T-helper 2 cell treated with Interferon-gamma antibody and Interleukin-4, amounts not matched to agents 5 μg/mL and 100 μg/mL, for 36 hours (primary cell): ENCODE data around the gene JOSD2.
"Not testable (repeated sequence)": the region's sequence is repeated elsewhere in the genome, so short reads cannot be mapped to it uniquely, and the experiment has no call there.

Source experiments
- DNase-seq: peaks from one replicate; pipeline ENCODE4 v3.0.0; 2021; ENCODE audit warnings: low spot score
- H3K27ac Mint-ChIP-seq: one replicate; pipeline ENCODE4 v1.8.0; 2021; ENCODE audit warnings: mild to moderate bottlenecking, mixed read lengths
- H3K27me3 Mint-ChIP-seq: one replicate; pipeline ENCODE4 v1.8.0; 2021; ENCODE audit warnings: low read depth, mixed read lengths
- H3K36me3 Mint-ChIP-seq: one replicate; pipeline ENCODE4 v1.8.0; 2021; ENCODE audit warnings: low read depth, mixed read lengths
- H3K4me1 Mint-ChIP-seq: one replicate; pipeline ENCODE4 v1.8.0; 2021; ENCODE audit warnings: low read depth, mixed read lengths
- H3K4me3 Mint-ChIP-seq: one replicate; pipeline ENCODE4 v1.8.0; 2022; ENCODE audit warnings: mild to moderate bottlenecking, moderate library complexity, mixed read lengths
- H3K9me3 Mint-ChIP-seq: one replicate; pipeline ENCODE4 v1.8.0; 2021; ENCODE audit warnings: mixed read lengths

JOSD2 gene

GRCh38 chr19:50475736-50476223, 35.2 kb downstream of the JOSD2 start:
- Mint-ChIP-seq H3K4me3 (peak overlapping the region; percentile 99), H3K36me3 (peaks cover 22% of the 10 kb centered on the region), H3K27me3 (no peaks in the 10 kb centered on the region), H3K9me3 (no peaks in the 10 kb centered on the region), H3K4me1 (peaks cover 7% of the 10 kb centered on the region), H3K27ac (peak overlapping the region; percentile 91)
- no peak for DNase-seq

GRCh38 chr19:50475101-50475568, 35.9 kb downstream of the JOSD2 start:
- H3K4me1 Mint-ChIP-seq, result peaks cover 7% of the 10 kb centered on the region
- H3K9me3 Mint-ChIP-seq, result no peaks in the 10 kb centered on the region
- peak overlapping the region; percentile 52 for H3K27ac Mint-ChIP-seq

DNA sequence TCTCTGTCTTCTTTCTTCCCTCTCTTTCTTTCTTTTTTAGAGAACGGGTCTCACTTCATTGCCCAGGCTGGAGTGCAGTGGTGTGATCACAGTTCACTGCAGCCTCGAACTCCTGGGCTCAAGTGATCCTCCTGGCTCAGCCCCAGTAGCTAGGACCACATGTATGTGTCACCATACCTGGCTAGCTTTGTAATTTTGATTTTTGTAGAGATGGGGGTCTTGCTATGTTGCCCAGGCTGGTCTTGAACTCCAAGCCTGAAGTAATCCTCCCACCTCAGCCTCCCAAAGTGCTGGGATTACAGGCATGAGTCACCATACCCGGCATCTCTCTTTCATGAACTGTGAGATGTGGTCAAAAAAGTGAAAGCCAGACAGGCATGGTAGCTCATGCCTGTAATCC, 37.7 kb downstream of the JOSD2 start:
- H3K27ac Mint-ChIP-seq, DNase-seq, H3K4me1 Mint-ChIP-seq, H3K9me3 Mint-ChIP-seq, H3K4me3 Mint-ChIP-seq, H3K27me3 Mint-ChIP-seq: not testable (repeated sequence)
- peaks cover 14% of the 10 kb centered on the region for H3K36me3 Mint-ChIP-seq

More at GRCh38 chr19:50475101-50475568, 35.9 kb downstream of the JOSD2 start:
- no peak for DNase-seq
- Mint-ChIP-seq H3K4me3 (peak overlapping the region; percentile 8), H3K36me3 (peaks cover 22% of the 10 kb centered on the region), H3K27me3 (no peaks in the 10 kb centered on the region)

DNA sequence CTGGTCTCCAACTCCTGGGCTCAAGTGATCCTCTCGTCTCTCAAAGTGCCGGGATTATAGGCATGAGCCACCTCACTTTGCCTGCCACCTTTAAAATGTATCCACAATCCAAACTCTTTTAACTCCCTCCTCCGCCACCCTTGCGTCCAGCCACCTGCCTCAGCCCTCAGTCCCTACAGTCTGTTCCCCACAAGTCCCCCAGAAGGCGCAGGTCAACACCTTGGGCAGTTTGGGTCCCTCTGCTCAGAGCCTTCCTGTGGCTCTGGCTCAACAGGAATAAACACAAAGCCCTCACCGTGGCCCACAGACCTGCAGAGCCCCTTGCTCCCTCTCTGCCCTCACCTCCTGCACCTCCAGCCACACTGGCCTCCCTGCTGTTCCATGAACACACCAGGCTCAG, 42.2 kb downstream of the JOSD2 start:
- Mint-ChIP-seq H3K27ac (no peak overlapping the region), H3K36me3 (no peaks in the 10 kb centered on the region), H3K27me3 (no peaks in the 10 kb centered on the region), H3K4me3 (no peak overlapping the region), H3K4me1 (no peaks in the 10 kb centered on the region), H3K9me3 (no peaks in the 10 kb centered on the region)
- DNase-seq, result no peak

GRCh38 chr19:50467566-50467965, 43.4 kb downstream of the JOSD2 start:
- Mint-ChIP-seq H3K4me3 (no peak overlapping the region), H3K4me1 (no peaks in the 10 kb centered on the region), H3K36me3 (no peaks in the 10 kb centered on the region), H3K27me3 (no peaks in the 10 kb centered on the region), H3K9me3 (no peaks in the 10 kb centered on the region), H3K27ac (no peak overlapping the region)
- no peak for DNase-seq

- Mint-ChIP-seq H3K4me1 (peaks cover 3% of the 10 kb centered on the region), H3K27me3 (no peaks in the 10 kb centered on the region), H3K4me3 (no peak overlapping the region), H3K27ac (no peak overlapping the region), H3K9me3 (no peaks in the 10 kb centered on the region), H3K36me3 (no peaks in the 10 kb centered on the region)
- no peak for DNase-seq
These were observed 44.3 kb downstream of the JOSD2 start for GRCh38 chr19:50466706-50467039.

- DNase-seq, result no peak
- H3K36me3 Mint-ChIP-seq, result no peaks in the 10 kb centered on the region
- peaks cover 6% of the 10 kb centered on the region for H3K4me1 Mint-ChIP-seq
- no peak overlapping the region for H3K4me3 Mint-ChIP-seq
- H3K27ac Mint-ChIP-seq, result no peak overlapping the region
- no peaks in the 10 kb centered on the region for H3K27me3 Mint-ChIP-seq
- no peaks in the 10 kb centered on the region for H3K9me3 Mint-ChIP-seq
These were observed 44.8 kb downstream of the JOSD2 start for GRCh38 chr19:50465986-50466705.

DNA sequence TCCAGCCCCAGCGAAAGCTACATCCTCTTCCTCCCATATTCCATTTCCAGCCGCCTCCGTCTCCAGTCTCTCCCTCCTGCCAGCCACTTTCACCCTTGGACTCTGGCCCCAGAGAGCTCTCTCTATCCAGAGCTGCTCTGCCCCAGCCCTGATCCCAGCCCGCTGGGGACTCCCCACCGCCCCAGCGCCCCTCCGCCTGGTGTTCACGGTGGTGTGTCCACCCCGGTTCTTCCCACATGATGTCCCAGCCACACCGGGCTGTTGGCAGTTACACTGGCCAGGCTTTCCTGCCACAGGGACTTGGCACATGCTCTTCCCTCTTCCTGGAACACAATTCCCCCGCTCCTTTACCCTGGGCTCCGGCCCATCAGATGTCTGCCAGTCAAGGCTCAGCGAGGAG, 46.0 kb downstream of the JOSD2 start:
- DNase-seq, result no peak
- Mint-ChIP-seq H3K4me3 (no peak overlapping the region), H3K9me3 (no peaks in the 10 kb centered on the region), H3K27ac (no peak overlapping the region), H3K4me1 (peaks cover 12% of the 10 kb centered on the region), H3K36me3 (no peaks in the 10 kb centered on the region), H3K27me3 (no peaks in the 10 kb centered on the region)

- Mint-ChIP-seq H3K4me1 (peaks cover 16% of the 10 kb centered on the region), H3K27me3 (no peaks in the 10 kb centered on the region), H3K4me3 (no peak overlapping the region), H3K27ac (no peak overlapping the region), H3K9me3 (no peaks in the 10 kb centered on the region), H3K36me3 (no peaks in the 10 kb centered on the region)
- DNase-seq, result no peak
These were observed 46.6 kb downstream of the JOSD2 start for GRCh38 chr19:50464348-50464747.

GRCh38 chr19:50462970-50463369, 48.0 kb downstream of the JOSD2 start:
- Mint-ChIP-seq H3K36me3 (no peaks in the 10 kb centered on the region), H3K4me1 (peaks cover 16% of the 10 kb centered on the region), H3K4me3 (no peak overlapping the region), H3K27ac (no peak overlapping the region), H3K27me3 (no peaks in the 10 kb centered on the region), H3K9me3 (no peaks in the 10 kb centered on the region)
- DNase-seq, result no peak

- no peaks in the 10 kb centered on the region for H3K36me3 Mint-ChIP-seq
- peak overlapping the region; percentile 18 for H3K27ac Mint-ChIP-seq
- no peaks in the 10 kb centered on the region for H3K9me3 Mint-ChIP-seq
- H3K27me3 Mint-ChIP-seq, result no peaks in the 10 kb centered on the region
- H3K4me3 Mint-ChIP-seq, result no peak overlapping the region
- peaks cover 16% of the 10 kb centered on the region for H3K4me1 Mint-ChIP-seq
- peak; percentile 62 for DNase-seq
These were observed 49.7 kb downstream of the JOSD2 start for GRCh38 chr19:50461066-50461875.

- H3K27ac Mint-ChIP-seq, result no peak overlapping the region
- H3K9me3 Mint-ChIP-seq, result no peaks in the 10 kb centered on the region
- no peaks in the 10 kb centered on the region for H3K27me3 Mint-ChIP-seq
- DNase-seq, result no peak
- H3K4me3 Mint-ChIP-seq, result no peak overlapping the region
- H3K36me3 Mint-ChIP-seq, result no peaks in the 10 kb centered on the region
- H3K4me1 Mint-ChIP-seq, result peaks cover 16% of the 10 kb centered on the region
These were observed 50.7 kb downstream of the JOSD2 start for GRCh38 chr19:50460161-50460765.

DNA sequence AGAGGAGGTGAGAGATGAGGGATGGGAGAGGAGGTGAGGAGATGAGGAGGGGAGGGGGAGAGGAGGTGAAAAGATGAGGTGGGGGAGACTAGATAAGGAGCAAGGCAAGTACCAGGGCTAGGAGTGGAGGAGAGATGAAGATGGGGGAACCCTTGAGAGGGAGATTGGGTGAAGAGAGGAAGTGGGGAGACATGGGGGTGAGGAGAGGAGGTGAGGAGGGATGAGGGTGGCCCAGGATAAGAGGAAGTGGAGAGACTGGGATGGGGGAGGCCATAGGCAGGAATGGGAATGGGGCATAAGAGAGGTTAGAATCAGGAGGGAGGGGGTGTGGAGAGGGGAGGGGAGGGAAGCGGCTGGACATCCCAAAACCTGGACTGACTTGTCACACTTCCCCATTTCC, 51.4 kb downstream of the JOSD2 start:
- Mint-ChIP-seq H3K4me1 (peaks cover 16% of the 10 kb centered on the region), H3K27ac (no peak overlapping the region), H3K4me3 (no peak overlapping the region)

GRCh38 chr19:50459067-50459456, 51.9 kb downstream of the JOSD2 start:
- no peaks in the 10 kb centered on the region for H3K36me3 Mint-ChIP-seq
- no peaks in the 10 kb centered on the region for H3K9me3 Mint-ChIP-seq
- no peak overlapping the region for H3K4me3 Mint-ChIP-seq
- H3K4me1 Mint-ChIP-seq, result peaks cover 16% of the 10 kb centered on the region
- no peak overlapping the region for H3K27ac Mint-ChIP-seq
- H3K27me3 Mint-ChIP-seq, result no peaks in the 10 kb centered on the region
- no peak for DNase-seq

More for the DNA sequence above, 51.4 kb downstream of the JOSD2 start:
- no peak for DNase-seq
- no peaks in the 10 kb centered on the region for H3K9me3 Mint-ChIP-seq
- H3K36me3 Mint-ChIP-seq, result no peaks in the 10 kb centered on the region
- no peaks in the 10 kb centered on the region for H3K27me3 Mint-ChIP-seq
